Activated T-cell treated with anti-CD3 and anti-CD28 coated beads for 4 hours (primary cell): ENCODE measurements around the gene BLMH.
"Not testable (repeated sequence)": the region's sequence is repeated elsewhere in the genome, so short reads cannot be mapped to it uniquely, and the experiment has no call there.

Source experiments
- DNase-seq: peaks from one replicate; pipeline ENCODE4 v3.0.0-alpha.2; 2020

The BLMH gene

DNA sequence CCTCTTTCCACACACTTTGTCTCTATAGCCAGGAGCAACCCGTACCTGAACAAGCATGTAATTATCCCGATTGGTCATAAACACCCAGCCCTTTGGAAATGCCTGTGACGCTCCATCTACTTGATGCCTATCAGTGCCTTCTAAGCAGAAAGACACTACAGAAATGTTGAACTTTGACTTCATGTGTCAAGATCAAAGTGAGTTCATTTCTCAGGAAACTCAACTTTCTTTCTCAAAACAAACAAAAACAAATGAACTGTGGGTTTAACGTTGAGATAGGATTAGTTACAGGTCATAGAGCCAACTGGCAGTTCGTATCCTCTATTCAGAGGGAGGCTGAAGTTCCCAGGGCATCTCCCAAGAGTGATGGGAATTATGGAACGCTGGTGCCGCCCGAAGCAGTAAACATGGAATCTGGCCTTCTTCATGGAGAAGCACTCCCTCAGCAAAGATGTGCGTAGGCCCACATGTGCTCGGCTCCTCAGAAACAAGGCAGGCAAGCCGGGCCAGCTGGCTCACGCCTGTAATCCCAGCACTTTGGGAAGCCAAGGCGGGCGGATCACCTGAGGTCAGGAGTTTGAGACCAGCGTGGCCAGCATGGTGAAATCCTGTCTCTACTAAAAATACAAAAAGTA, 65.7 kb downstream of the BLMH start:
- no peak for DNase-seq

DNA sequence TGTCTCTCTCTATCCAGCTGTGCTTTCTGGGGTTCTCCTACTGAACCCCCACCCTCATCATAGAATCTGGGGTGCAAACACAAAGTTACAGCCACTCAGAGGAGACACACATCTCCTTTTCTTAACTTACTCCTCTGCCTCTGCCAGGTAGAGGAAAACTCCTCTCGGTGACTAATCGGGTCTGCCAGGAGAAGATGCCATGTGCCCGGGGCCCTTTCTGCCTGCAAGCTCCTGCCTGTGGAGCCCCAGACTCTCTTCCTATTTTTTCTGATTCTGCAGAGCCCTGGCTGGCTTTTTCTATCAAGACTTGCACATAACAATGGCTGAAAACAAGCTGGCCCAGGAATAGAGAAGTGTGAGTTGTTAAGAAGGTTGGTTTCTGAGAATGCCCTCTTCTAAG, 66.6 kb downstream of the BLMH start:
- no peak for DNase-seq

DNA sequence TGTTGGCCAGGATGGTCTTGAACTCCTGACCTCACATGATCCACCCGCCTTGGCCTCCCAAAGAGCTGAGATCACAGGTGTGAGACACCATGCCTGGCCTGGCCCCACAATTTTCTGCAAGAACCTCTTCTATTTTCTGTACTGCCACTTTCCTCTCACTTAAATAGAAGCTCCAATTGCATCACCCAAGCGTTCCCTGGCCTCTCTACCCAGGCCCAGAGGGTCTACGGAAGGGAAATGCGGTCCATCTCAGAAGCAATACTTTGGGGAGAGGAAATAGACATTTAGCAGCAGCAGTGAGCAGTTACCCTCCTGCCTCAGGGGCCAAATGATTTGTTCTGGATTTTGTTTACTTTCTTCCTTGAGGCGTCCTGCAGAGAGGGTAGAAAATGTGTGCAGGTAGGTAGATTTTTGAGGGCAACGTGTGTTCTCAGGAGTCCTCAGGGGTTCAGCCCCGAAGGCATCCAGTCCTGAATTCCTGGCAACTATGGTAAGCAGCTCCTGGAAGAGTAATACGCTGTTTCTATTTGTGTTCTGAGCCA, 67.3 kb downstream of the BLMH start:
- DNase-seq, result no peak

GRCh38 chr17:30222721-30223175, 69.0 kb downstream of the BLMH start:
- DNase-seq, result no peak

- no peak for DNase-seq
Observed at GRCh38 chr17:30222251-30222650, 69.5 kb downstream of the BLMH start.

DNA sequence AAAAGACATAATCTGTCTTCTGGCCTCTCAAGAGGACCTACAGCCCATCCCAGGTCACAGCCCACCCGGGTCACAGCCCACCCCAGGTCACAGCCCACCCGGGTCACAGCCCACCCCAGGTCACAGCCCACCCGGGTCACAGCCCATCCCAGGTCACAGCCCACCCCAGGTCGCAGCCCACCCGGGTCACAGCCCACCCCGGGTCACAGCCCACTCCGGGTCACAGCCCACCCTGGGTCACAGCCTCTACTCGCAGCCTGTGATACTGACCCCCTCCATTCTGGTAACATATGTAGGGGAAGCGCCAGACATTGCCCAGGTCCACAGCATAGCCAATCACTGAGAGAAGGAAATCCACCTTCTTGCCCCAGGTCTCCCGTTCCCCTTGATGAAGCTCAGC, 70.4 kb downstream of the BLMH start:
- no peak for DNase-seq

GRCh38 chr17:30220414-30220813, 71.3 kb downstream of the BLMH start:
- DNase-seq, result no peak

DNA sequence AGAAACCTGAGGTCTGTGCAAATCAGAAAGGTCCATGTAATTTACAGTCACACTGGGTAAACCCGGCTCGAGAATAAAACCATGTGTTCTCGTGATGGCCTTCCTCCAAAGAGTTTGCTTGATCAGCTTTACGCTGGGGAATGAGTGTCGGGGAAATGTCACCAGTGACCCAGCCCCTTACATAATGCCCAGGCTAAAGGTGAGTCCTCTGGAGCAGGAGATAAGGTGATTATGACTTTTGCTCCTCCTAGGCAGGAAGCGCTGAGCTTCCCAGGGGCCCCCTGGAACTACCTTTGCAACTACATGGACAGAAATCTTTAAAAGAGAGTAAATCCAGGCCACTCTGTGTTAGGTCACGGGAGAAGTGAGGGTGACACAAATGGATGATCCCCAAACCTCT, 71.9 kb downstream of the BLMH start:
- DNase-seq, result no peak

GRCh38 chr17:30219315-30219714, 72.4 kb downstream of the BLMH start:
- DNase-seq, result no peak

- no peak for DNase-seq
Observed at GRCh38 chr17:30218799-30219198, 72.9 kb downstream of the BLMH start.

- DNase-seq, result no peak
Observed at GRCh38 chr17:30217746-30218245, 73.9 kb downstream of the BLMH start.

- DNase-seq, result no peak
Observed at GRCh38 chr17:30217054-30217453, 74.7 kb downstream of the BLMH start.

- DNase-seq, result no peak
Observed at GRCh38 chr17:30212750-30213149, 79.0 kb downstream of the BLMH start.

DNA sequence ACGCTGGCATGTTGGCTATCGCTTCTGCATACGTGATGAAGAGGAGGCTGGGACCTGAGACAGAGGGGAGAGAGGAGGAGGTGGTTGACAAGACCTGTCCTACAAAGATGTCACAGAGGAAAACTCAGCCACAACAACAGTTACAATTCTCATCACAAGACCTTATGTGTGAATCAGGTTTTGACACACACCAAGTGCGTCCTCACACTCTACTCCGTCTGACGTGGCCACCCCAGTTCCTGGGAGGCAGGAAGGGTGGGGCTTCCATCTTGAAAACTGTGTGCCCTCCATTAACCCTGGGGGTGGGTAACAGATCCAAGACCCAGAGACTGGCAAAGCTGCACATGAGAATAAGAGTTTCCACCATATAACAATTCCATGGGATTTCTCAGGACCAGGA, 80.4 kb downstream of the BLMH start:
- no peak for DNase-seq

GRCh38 chr17:30210901-30211300, 80.8 kb downstream of the BLMH start:
- no peak for DNase-seq

DNA sequence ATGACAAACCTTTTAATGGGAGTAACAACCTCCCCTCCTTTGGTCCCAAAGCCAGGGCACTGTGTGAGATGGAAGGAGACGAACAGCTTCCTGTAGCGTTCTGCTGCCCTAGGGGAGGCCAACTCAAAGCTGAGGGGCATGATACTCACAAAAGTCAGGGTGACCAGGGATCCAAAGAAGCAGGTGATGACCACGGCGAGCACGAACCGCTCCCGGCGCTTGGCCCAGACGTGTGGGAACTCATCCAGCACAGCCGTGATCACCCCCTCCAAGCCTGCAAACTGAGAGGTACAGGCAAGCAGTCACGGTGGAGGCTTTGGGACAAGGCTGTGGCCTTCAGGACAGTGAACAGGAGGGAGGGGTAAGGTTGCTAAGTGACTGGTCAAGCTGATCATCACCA, 81.4 kb downstream of the BLMH start:
- DNase-seq, result no peak

DNA sequence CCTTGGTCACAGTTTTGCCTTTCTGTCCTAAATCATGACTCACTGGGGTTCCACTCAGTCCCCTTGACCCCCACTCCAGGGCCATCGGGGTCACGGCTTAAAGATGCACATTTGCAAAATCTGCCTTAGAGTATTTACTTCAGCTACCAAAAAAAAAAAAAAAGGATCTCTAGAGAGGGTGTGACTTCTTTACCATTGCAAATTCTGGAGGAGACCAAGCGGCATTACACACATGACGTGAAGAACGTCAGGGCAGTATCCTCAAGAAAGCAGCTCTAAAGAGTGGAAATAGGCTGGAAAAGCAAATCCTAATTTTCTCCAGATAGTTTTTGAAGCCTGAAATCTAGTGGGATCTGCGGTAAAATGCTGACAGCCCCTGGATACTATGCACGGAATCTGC, 81.8 kb downstream of the BLMH start:
- no peak for DNase-seq

- no peak for DNase-seq
Observed at GRCh38 chr17:30208214-30208613, 83.5 kb downstream of the BLMH start.

DNA sequence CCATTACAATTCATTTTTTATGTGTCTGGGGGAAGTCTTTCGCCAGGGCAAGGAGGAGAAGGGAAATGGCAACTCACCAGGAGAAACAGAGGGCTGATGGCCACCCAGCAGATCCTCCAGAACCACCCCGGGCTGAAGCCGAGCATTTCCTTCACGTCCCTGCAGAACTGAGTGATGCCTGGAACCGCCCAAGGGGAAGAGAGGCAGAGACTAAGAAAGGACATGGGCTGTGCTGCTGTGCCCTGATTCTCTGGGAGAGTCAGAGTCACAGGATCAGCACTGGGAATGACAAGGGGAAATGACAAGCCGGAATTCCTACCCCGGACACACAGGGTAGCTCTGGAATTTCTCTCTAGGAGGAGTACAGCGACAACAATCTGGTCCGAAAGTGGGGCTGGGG, 84.1 kb downstream of the BLMH start:
- no peak for DNase-seq

DNA sequence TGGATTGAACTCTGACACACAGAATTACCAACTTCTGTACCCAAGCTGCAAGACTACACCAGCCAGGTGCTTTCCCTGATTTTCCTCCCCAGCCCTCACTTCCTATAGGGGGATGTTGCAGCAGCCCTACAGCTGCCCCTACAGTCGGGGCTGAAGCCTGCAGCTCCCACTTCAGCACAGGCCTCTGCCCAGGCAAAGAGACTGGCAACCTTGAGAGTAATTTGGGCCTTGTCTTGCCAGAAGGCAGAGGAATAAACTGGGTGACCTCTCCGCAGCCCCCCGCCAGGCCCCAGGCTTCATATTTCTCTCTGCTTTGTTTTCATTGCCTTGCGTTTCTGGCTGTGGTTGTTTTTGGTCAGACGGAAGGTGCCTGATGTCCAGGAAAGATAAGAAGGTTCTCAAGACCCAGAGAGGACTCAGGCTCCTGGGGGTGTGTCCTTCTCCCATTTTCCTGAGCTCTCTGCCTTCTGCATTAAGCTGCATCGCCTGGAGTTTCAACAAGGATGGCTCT, 88.2 kb downstream of the BLMH start:
- DNase-seq, result no peak

GRCh38 chr17:30200656-30201055, 91.1 kb downstream of the BLMH start:
- not testable (repeated sequence) for DNase-seq

GRCh38 chr17:30200106-30200505, 91.6 kb downstream of the BLMH start:
- DNase-seq, result no peak

GRCh38 chr17:30199600-30199999, 92.1 kb downstream of the BLMH start:
- no peak for DNase-seq
